Measurements from ENCODE around the gene PDE8B.

- no peak for TF ChIP-seq POLR2A (IDR thresholded peaks at IDR 0.05)
- TF ChIP-seq CTCF (IDR thresholded peaks at IDR 0.05): no peak
Measured at GRCh38 chr5:77267496-77267895, 57.0 kb downstream of the PDE8B start.

All from ovary (tissue), 3 donors.